NT2/D1 (cell line): ENCODE data around the gene ADAMTS12.

Experiments
- DNase-seq: peaks from one replicate; pipeline ENCODE4 v3.0.0-alpha.2; 2011; ENCODE audit warnings: low read depth, low spot score
- H3K27me3 ChIP-seq: 2 replicates; pipeline ENCODE4 v1.6.0; 2011; ENCODE audit warnings: mild to moderate bottlenecking; ENCODE audit not compliant: insufficient read length, insufficient read depth
- H3K36me3 ChIP-seq: 2 replicates; pipeline ENCODE4 v1.6.1; 2011; ENCODE audit warnings: mild to moderate bottlenecking, low read length, mixed read lengths; ENCODE audit not compliant: insufficient read depth, insufficient read length
- H3K4me1 ChIP-seq: 2 replicates; pipeline ENCODE4 v1.5.1; 2011; ENCODE audit not compliant: insufficient read depth, insufficient read length
- H3K4me3 ChIP-seq: 2 replicates; pipeline ENCODE4 v1.5.1; 2011; ENCODE audit warnings: low read depth; ENCODE audit not compliant: insufficient read length
- H3K9ac ChIP-seq: 2 replicates; pipeline ENCODE4 v1.6.0; 2011; ENCODE audit warnings: low read depth; ENCODE audit not compliant: insufficient read length
- H3K9me3 ChIP-seq: 2 replicates; pipeline ENCODE4 v1.5.1; 2011; ENCODE audit warnings: mild to moderate bottlenecking, low read length; ENCODE audit not compliant: insufficient read depth
- SUZ12 ChIP-seq: IDR thresholded peaks from 2 replicates; pipeline ENCODE4 v1.6.1; 2011; ENCODE audit not compliant: insufficient read length, insufficient read depth; ENCODE audit errors: extremely low read depth
- YY1 ChIP-seq: IDR thresholded peaks from 2 replicates; pipeline ENCODE4 v1.6.1; 2011; ENCODE audit not compliant: insufficient read length, insufficient read depth
- ZNF274 ChIP-seq: IDR thresholded peaks from 2 replicates; pipeline ENCODE4 v1.6.1; 2011; ENCODE audit warnings: mild to moderate bottlenecking, low read depth, low read length

ADAMTS12 gene

DNA sequence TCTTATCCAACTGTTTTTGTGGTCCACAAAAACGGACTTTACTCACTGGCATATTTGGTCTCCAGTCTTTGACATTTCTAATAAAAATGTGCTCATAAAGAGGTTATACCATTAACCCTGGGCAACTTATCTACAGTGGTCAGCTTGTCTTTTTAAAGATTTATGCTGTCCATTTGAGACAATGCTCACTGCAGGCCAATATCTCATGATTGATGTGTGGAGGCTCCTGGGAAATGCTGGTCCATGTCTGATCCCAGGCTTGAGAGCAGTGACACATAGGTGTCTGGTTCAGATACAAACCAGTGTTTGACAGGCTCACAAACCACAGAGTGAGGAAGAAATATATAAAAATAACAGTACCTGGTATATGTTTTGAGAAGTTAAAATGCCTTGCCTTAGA lies 270.3 kb downstream of the ADAMTS12 start:
- peaks cover 7% of the 10 kb centered on the region for H3K36me3 ChIP-seq
- DNase-seq = no peak
- H3K4me1 ChIP-seq = no peaks in the 10 kb centered on the region
- H3K9me3 ChIP-seq = no peaks in the 10 kb centered on the region
- no peak overlapping the region for H3K4me3 ChIP-seq
- no peak overlapping the region for H3K9ac ChIP-seq
- TF ChIP-seq ZNF274 = no peak
- no peak for TF ChIP-seq YY1
- no peak for TF ChIP-seq SUZ12
- no peaks in the 10 kb centered on the region for H3K27me3 ChIP-seq

DNA sequence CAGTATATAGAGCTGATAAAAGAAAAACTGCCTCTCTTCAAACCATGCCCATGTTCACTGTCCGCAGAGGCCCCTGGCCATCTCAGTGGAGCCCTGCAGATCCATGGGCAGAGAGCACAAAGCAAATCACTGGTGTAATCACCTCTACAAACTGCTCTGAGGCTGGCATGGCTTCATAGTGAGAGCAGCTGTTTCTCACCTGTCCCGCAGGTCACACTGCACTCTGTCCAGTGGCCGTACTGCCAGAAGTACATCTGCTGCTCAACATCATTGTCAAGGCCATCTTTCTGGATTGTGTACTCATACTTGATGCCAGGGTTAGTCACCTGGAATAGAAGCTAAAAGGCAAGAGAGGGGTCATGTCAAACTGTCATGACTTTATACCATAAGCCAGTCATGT lies 277.8 kb downstream of the ADAMTS12 start:
- no peak for TF ChIP-seq YY1
- TF ChIP-seq SUZ12 = no peak
- no peak for TF ChIP-seq ZNF274
- Histone ChIP-seq H3K9ac (no peak overlapping the region), H3K36me3 (peaks cover 19% of the 10 kb centered on the region), H3K4me3 (no peak overlapping the region), H3K4me1 (no peaks in the 10 kb centered on the region), H3K9me3 (no peaks in the 10 kb centered on the region), H3K27me3 (no peaks in the 10 kb centered on the region)
- no peak for DNase-seq

DNA sequence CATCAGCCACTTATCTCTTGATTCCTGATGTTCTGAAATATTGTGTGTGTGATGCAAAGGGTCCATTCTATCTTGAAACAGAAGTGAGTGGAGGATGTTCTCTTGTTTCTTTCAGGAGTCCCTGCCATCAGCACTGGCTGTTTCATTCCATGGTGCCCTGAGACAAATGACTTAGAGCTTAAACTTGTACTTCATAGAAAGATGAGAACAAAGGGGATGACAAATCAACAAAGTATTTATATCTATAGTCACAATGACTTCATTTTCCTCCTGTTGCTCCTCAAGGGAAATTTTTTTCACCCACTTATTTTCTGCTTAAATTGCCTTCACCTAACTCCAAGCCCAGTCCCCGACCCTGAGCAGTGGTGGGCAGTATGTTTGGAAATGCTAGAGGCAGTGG lies 279.4 kb downstream of the ADAMTS12 start:
- DNase-seq = no peak
- Histone ChIP-seq H3K27me3 (no peaks in the 10 kb centered on the region), H3K9ac (no peak overlapping the region), H3K4me3 (no peak overlapping the region), H3K4me1 (no peaks in the 10 kb centered on the region), H3K36me3 (peaks cover 19% of the 10 kb centered on the region), H3K9me3 (no peaks in the 10 kb centered on the region)
- TF ChIP-seq SUZ12 = no peak
- TF ChIP-seq ZNF274 = no peak
- no peak for TF ChIP-seq YY1

DNA sequence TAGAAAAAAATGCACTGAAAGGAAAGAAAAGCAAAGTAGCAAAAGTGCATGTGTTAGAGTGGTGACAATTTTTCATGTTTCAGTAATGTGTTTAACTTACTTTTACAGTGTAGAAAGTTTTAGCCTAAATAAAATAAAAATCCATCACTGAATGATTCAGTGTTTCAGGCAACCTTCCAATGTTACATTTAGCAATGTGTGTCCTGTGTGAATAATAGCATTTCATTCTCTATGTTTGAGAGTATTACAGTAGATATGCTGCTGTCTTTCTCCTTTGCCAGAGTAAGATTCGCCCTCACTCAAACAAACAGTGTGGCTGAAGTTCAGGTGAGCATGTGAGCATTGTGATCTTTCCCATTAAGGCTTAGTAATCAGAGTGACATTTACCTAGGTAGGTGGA lies 279.9 kb downstream of the ADAMTS12 start:
- Histone ChIP-seq H3K9ac (no peak overlapping the region), H3K4me3 (no peak overlapping the region), H3K9me3 (no peaks in the 10 kb centered on the region), H3K36me3 (peaks cover 19% of the 10 kb centered on the region), H3K4me1 (no peaks in the 10 kb centered on the region), H3K27me3 (no peaks in the 10 kb centered on the region)
- TF ChIP-seq ZNF274 (no peak), YY1 (no peak), SUZ12 (no peak)
- no peak for DNase-seq

DNA sequence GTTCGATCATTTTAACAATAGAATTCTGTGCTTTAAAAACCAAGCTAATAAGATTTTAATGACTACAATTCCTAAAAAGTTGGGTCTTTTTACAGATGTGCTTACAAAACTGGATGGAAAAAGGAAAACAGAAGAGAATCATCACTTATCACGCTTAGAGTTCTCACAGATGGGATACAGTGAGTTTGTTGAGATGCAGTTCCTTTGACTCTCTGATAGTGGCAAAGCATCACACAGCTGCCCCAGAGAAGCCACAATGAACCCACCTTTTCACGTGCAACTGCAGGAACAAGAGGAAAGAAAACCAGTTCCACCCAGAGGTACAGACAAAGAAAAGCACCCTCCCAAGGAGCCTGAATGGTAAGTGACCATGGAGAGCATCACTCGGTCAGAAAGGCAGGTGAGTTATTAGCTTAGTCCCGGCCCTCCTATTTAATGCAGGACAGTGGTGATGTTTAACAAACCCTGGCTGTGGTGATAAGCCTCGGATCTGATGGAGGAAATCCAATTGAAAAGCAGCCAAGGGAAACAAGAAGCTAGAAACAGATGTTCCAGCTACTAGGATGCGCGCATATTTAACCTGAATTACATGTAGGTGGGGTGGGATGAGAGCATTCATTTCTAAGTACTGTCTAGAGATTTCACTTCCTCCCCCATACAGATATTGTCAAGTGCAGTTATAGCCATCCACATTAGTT lies 283.3 kb downstream of the ADAMTS12 start:
- Histone ChIP-seq H3K4me1 (no peaks in the 10 kb centered on the region), H3K9ac (no peak overlapping the region), H3K4me3 (no peak overlapping the region), H3K9me3 (no peaks in the 10 kb centered on the region), H3K36me3 (peaks cover 16% of the 10 kb centered on the region), H3K27me3 (no peaks in the 10 kb centered on the region)
- no peak for DNase-seq
- TF ChIP-seq ZNF274 (no peak), YY1 (no peak), SUZ12 (no peak)

DNA sequence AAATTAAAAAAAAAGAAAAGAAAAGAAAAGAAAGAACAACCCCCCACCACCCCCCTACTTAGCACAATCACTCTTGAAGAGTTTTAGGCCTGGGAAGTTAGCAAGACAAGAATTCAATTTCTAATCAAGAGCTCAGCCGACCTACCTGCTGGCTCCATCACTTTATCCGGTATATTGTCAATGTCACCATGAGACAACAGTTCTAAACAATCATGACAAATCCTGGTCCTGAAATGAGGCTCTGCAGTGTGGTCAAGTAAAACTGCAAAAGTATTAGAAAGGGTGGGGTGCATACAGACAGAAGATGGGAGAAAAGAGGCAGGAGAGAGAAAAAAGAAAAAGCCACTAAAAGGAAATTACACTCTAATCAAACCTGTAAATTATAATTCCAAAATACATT lies 287.3 kb downstream of the ADAMTS12 start:
- Histone ChIP-seq H3K4me3 (no peak overlapping the region), H3K4me1 (no peaks in the 10 kb centered on the region), H3K9ac (no peak overlapping the region), H3K9me3 (no peaks in the 10 kb centered on the region), H3K27me3 (no peaks in the 10 kb centered on the region), H3K36me3 (no peaks in the 10 kb centered on the region)
- no peak for DNase-seq
- TF ChIP-seq ZNF274 (no peak), SUZ12 (no peak), YY1 (no peak)

DNA sequence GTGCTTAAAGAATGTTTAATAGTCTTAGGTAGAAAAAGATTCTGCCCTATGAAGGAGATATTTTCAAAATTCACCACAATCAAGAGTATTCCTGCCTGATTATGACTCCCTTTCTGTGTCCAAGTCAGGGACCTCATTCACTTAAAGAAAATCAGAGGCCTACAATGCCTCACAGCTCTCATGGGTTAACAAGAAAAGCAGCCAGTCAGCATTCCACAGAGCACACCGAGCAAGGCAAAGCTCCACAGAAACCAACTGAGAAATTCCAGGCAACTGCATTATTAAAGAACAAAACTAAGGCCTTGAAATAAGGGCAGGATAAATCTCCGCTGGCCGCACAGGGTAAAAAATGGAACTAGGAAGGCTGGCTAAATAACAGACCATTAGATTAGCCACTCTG lies 289.9 kb downstream of the ADAMTS12 start:
- DNase-seq = no peak
- Histone ChIP-seq H3K4me3 (no peak overlapping the region), H3K36me3 (no peaks in the 10 kb centered on the region), H3K9me3 (no peaks in the 10 kb centered on the region), H3K27me3 (no peaks in the 10 kb centered on the region), H3K9ac (no peak overlapping the region), H3K4me1 (no peaks in the 10 kb centered on the region)
- TF ChIP-seq ZNF274 = no peak
- no peak for TF ChIP-seq SUZ12
- TF ChIP-seq YY1 = no peak

DNA sequence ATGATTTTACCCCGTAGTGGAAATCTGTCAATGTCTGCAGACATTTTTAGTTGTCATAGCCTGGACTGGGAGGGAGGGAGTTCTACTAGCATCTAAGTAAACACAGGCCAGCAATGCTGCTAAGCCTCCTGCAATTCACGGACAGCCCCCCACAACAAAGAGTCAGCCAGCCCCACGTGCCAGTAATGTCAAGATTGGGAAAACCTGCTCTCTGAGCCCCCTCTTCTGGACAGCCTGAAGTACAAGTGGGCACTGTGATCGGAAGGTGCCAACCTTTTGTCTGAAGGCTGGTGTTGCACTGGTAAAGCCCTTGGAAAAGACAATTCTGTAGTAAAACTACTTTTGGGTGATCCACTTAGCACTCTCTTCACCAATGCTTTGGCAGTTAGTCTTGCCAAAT lies 296.5 kb downstream of the ADAMTS12 start:
- TF ChIP-seq ZNF274 = no peak
- TF ChIP-seq SUZ12 = no peak
- TF ChIP-seq YY1 = no peak
- no peaks in the 10 kb centered on the region for H3K27me3 ChIP-seq

More for the DNA sequence above, 296.5 kb downstream of the ADAMTS12 start:
- H3K9me3 ChIP-seq = no peaks in the 10 kb centered on the region
- no peak for DNase-seq
- H3K4me1 ChIP-seq = no peaks in the 10 kb centered on the region
- H3K9ac ChIP-seq = no peak overlapping the region
- no peak overlapping the region for H3K4me3 ChIP-seq
- no peaks in the 10 kb centered on the region for H3K36me3 ChIP-seq
